Esophagus squamous epithelium (tissue), 5 donors: Measurements from ENCODE around the gene ZNF41. TPM values are rescaled to one million over a fixed set of nuclear protein-coding genes. Genes with fewer than 3 reads are reported as not detected.

Experiments used
- DNase-seq: peaks from one replicate; lab custom pipeline; 2025; lab: John Stamatoyannopoulos, UW
- H3K27ac ChIP-seq, 4 donors: fragments of 200-600 bp; sonication (generic); one replicate each; pipeline ENCODE4 v1.5.1; 2016 to 2019; ENCODE audit warnings: mild to moderate bottlenecking in 1 of 4
- H3K27me3 ChIP-seq, 4 donors: fragments of 200-600 bp; sonication (generic); 1 replicate in 3 of 4; 2 replicates in 1 of 4; pipeline versions ENCODE4 v1.5.1 to v1.6.0; 2017 to 2021; ENCODE audit warnings: antibody characterized with exemption in 1 of 4
- H3K36me3 ChIP-seq, 3 donors: fragments of 200-600 bp; sonication (generic); one replicate each; pipeline ENCODE4 v1.5.1; 2016 to 2019
- H3K4me1 ChIP-seq, 3 donors: fragments of 200-600 bp; sonication (generic); one replicate each; pipeline ENCODE4 v1.5.1; 2017 to 2019
- H3K4me3 ChIP-seq, 4 donors: fragments of 200-600 bp; sonication (generic); 1 replicate in 3 of 4; 2 replicates in 1 of 4; pipeline ENCODE4 v1.5.1; 2016 to 2019; ENCODE audit warnings: mild to moderate bottlenecking in 2 of 4, moderate library complexity in 1 of 4
- H3K9me3 ChIP-seq, 3 donors: fragments of 200-600 bp; sonication (generic); one replicate each; pipeline ENCODE4 v1.5.1; 2016 to 2019
- POLR2A ChIP-seq, 4 donors: fragments of 450-650 bp; IDR thresholded peaks; one replicate each; pipeline ENCODE4 v1.6.1; 2017; ENCODE audit warnings: antibody characterized with exemption in 4 of 4, mild to moderate bottlenecking in 4 of 4, moderate library complexity in 3 of 4
- WGBS, 2 donors: methylation state at CpG; one replicate each; pipeline ENCODE4 v1.1.5; 2018; 5-methylcytosine and 5-hydroxymethylcytosine counted together
- intact Hi-C: fragments of 100-400 bp; cut with DNase I; formaldehyde crosslinking; loops from one replicate; pipeline ENCODE4 v1.15.0; 2022
- total RNA-seq, 4 donors: library from RNA; depleted of rRNA; stranded (reverse); fragments of >200 nt; gene quantifications; one replicate each; pipeline ENCODE4 v1.1.0, GENCODE V29; 2016
- TF ChIP-seq, protein P1 (sequence below), 6 experiments: fragments of 450-650 bp in 4 of 6; fragments of 200-600 bp in 2 of 6; sonication (generic) in 2 of 6; IDR thresholded peaks; one replicate each; pipeline ENCODE4 v1.5.1; 2016 to 2019; ENCODE audit warnings: antibody characterized with exemption in 6 of 6, mild to moderate bottlenecking in 4 of 6, moderate library complexity in 4 of 6
- donor health status: DM: yes; HTN: yes; CAD: no.

The ZNF41 gene
- total RNA-seq, 4 donors from 2014 or later: 6.0 to 9.1 (median 7.2) TPM

DNA sequence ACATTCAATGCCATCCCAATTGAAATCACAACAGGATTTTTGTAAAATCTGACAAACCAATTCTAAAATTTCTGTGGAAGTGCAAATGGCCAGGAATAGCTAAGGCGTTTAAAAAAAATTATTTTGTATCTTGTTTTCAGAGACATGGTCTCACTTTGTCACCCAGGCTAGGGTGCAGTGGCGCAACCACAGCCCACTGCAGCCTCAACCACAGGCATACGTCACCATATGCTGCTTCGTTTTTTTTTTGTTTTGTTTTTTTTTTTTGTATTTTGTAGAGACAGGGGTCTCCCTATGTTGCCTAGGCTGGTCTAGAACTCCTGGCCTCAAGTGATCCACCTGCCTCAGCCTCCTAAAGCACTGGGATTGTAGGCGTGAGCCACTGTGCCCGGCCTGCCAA, 24.5 kb downstream of the ZNF41 start:
- no peak for DNase-seq
- Histone ChIP-seq H3K27me3 (no peaks in the 10 kb centered on the region), H3K27ac (no peak overlapping the region), H3K36me3 (peaks cover 0 to 34% (median 4%) of the 10 kb centered on the region in 3 donors), H3K4me1 (no peaks in the 10 kb centered on the region), H3K4me3 (no peak overlapping the region), H3K9me3 (no peaks in the 10 kb centered on the region)
- TF ChIP-seq POLR2A (IDR thresholded peaks at IDR 0.05): no peak
- TF ChIP-seq, protein P1, sequence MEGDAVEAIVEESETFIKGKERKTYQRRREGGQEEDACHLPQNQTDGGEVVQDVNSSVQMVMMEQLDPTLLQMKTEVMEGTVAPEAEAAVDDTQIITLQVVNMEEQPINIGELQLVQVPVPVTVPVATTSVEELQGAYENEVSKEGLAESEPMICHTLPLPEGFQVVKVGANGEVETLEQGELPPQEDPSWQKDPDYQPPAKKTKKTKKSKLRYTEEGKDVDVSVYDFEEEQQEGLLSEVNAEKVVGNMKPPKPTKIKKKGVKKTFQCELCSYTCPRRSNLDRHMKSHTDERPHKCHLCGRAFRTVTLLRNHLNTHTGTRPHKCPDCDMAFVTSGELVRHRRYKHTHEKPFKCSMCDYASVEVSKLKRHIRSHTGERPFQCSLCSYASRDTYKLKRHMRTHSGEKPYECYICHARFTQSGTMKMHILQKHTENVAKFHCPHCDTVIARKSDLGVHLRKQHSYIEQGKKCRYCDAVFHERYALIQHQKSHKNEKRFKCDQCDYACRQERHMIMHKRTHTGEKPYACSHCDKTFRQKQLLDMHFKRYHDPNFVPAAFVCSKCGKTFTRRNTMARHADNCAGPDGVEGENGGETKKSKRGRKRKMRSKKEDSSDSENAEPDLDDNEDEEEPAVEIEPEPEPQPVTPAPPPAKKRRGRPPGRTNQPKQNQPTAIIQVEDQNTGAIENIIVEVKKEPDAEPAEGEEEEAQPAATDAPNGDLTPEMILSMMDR (IDR thresholded peaks at IDR 0.05): no peak
- 82 to 93% methylated on average over 4 of the region's 6 CpGs for WGBS, 2 donors
- intact Hi-C loops: no loop called here

DNA sequence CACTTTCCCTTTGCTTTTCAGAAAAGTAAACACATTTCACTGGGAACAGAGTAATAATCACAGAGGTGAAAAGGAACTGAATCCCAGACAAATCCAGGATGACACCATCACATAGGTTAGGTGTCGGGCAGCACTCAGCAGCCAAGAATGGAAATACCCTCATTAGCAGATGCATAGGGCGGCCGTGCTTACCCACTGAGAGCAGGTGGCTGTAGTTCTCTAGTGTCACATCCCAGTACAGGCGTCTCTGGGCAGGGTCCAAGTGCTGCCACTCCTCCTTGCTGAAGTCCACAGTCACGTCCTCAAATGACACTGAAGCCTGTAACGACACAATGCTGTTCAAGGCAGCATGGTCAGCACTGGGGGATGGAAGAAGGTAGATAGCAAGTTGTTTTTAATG, 26.9 kb downstream of the ZNF41 start:
- peaks cover 0 to 53% (median 4%) of the 10 kb centered on the region in 3 donors for H3K36me3 ChIP-seq
- H3K27me3 ChIP-seq: no peaks in the 10 kb centered on the region
- 93 to 96% methylated on average over 5 to 6 of the region's 6 CpGs for WGBS, 2 donors
- TF ChIP-seq POLR2A (IDR thresholded peaks at IDR 0.05): no peak
- TF ChIP-seq, protein P1 (IDR thresholded peaks at IDR 0.05): no peak
- no peak for DNase-seq
- H3K4me3 ChIP-seq: no peak overlapping the region
- H3K27ac ChIP-seq: no peak overlapping the region
- intact Hi-C loops: no loop called here
- no peaks in the 10 kb centered on the region for H3K4me1 ChIP-seq
- H3K9me3 ChIP-seq: peaks cover 0 to 7% (median 0%) of the 10 kb centered on the region in 3 donors

DNA sequence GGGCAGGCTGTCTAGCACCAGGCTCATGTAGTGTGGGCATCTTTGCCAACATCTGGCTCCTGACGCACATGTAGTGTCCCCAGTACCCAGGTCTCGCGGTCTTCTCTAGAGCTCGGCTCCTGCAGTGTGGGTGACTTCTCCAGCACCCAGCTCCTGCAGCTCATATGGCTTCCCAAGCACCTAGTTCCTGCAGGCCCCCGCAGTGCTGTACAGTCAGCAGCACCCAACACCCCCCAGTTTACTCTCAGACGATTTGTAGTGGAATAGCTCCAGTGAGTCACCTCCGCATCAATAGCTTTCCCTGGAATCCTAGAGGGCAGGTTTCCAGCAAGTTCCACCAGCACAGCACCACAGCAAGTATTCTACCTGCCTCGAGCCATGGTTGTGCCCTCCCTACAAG, 30.9 kb downstream of the ZNF41 start:
- no peak for TF ChIP-seq POLR2A (IDR thresholded peaks at IDR 0.05)
- TF ChIP-seq, protein P1 (IDR thresholded peaks at IDR 0.05): no peak
- intact Hi-C loops: no loop called here
- no peak overlapping the region for H3K27ac ChIP-seq
- no peak overlapping the region for H3K4me3 ChIP-seq
- no peaks in the 10 kb centered on the region for H3K4me1 ChIP-seq
- DNase-seq: no peak
- H3K36me3 ChIP-seq: peaks cover 0 to 90% (median 4%) of the 10 kb centered on the region in 3 donors
- H3K27me3 ChIP-seq: no peaks in the 10 kb centered on the region
- 84 to 92% methylated on average over 5 to 8 of the region's 8 CpGs for WGBS, 2 donors
- peaks cover 0 to 39% (median 25%) of the 10 kb centered on the region in 3 donors for H3K9me3 ChIP-seq

DNA sequence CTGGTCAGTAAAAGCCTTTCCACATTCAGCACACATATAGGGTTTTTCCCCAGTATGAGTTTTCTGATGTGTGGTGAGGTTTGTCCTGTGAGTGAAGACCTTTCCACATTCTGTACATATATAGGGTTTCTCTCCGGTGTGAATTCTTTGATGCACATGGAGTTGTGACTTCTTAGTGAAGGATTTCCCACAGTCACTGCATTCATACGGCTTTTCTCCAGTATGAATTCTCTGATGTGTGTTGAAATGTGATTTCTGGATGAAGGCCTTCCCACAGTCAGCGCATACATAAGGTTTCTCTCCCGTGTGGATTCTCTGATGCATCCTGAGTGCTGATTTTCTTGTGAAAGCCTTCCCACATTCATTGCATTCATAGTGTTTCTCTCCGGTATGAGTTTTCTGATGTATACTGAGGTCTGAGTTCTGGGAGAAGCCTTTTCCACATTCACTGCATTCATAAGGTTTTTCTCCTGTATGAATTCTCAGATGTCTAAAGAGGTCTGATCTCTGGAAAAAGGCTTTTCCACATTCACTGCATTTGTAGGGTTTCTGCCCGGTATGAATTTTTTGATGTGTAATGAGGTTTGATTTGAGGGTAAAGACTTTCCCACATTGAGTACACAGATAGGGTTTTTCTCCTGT, 34.7 kb downstream of the ZNF41 start:
- Histone ChIP-seq H3K4me3 (no peak overlapping the region), H3K27ac (no peak overlapping the region), H3K36me3 (peaks cover 0 to 59% (median 0%) of the 10 kb centered on the region in 3 donors), H3K27me3 (no peaks in the 10 kb centered on the region), H3K4me1 (no peaks in the 10 kb centered on the region), H3K9me3 (peaks cover 0 to 48% (median 26%) of the 10 kb centered on the region in 3 donors)
- WGBS, 2 donors: 89 to 100% methylated on average over 4 to 6 of the region's 6 CpGs
- DNase-seq: no peak
- intact Hi-C loops: no loop called here
- TF ChIP-seq, protein P1 (IDR thresholded peaks at IDR 0.05): no peak
- TF ChIP-seq POLR2A (IDR thresholded peaks at IDR 0.05): no peak

DNA sequence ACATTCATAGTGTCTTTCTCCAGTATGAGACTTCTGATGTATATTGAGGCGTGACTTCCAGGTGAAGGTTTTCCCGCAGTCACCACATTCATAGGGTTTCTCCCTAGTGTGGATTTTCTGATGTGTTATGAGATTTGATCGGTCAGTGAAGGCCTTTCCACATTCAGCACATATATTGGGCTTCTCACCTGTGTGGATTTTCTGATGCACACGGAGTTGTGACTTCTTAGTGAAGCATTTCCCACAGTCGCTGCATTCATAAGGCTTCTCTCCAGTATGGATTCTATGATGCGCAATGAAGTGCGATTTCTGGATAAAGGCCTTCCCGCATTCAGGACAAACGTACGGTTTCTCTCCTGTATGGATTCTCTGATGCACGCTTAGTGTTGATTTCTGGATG, 35.4 kb downstream of the ZNF41 start:
- TF ChIP-seq POLR2A (IDR thresholded peaks at IDR 0.05): no peak
- TF ChIP-seq, protein P1 (IDR thresholded peaks at IDR 0.05): no peak
- no peak for DNase-seq
- intact Hi-C loops: no loop called here
- H3K27me3 ChIP-seq: no peaks in the 10 kb centered on the region
- peaks cover 0 to 53% (median 26%) of the 10 kb centered on the region in 3 donors for H3K9me3 ChIP-seq
- peaks cover 0 to 52% (median 0%) of the 10 kb centered on the region in 3 donors for H3K36me3 ChIP-seq
- no peaks in the 10 kb centered on the region for H3K4me1 ChIP-seq
- no peak overlapping the region for H3K4me3 ChIP-seq
- H3K27ac ChIP-seq: no peak overlapping the region
- 82 to 91% methylated on average over 9 to 11 of the region's 11 CpGs for WGBS, 2 donors
